Fibroblast of lung (primary cell): ENCODE measurements around the gene SDS.

Source experiments
- CTCF ChIP-seq, 2 donors: IDR thresholded peaks in 1 of 2; conservative IDR thresholded peaks in 1 of 2; 1 replicate in 1 of 2; 2 replicates in 1 of 2; pipeline ENCODE4 v1.5.1; 2011 to 2012; ENCODE audit warnings: low read length in 2 of 2, control low read depth in 1 of 2, inconsistent platforms in 1 of 2, low read depth in 1 of 2, mild to moderate bottlenecking in 1 of 2
- EZH2 ChIP-seq: IDR thresholded peaks from 2 replicates; pipeline ENCODE4 v1.5.1; 2012; ENCODE audit warnings: low read length, control low read depth, mild to moderate bottlenecking; ENCODE audit errors: missing control alignments

GRCh38 chr12:113368331-113368730, 35.4 kb downstream of the SDS start:
- TF ChIP-seq CTCF (conservative IDR thresholded peaks at IDR 0.05 in 1 of 2, IDR thresholded peaks at IDR 0.05 in 1 of 2; ENCODE audit: low read depth in 1 of 2, low read length in 2 of 2) (no peak), EZH2 (no peak)
